IMR-90 (cell line): ENCODE measurements around the gene FAM131C. TPM values are rescaled to one million over a fixed set of nuclear protein-coding genes. Genes with fewer than 3 reads are reported as not detected.
A peak's percentile ranks its signal among the peaks of the same experiment; 100 is the strongest.

Source experiments
- ATAC-seq: fragments of 200-7000 bp; cut with Tn5 transposase; 2 replicates; pipeline ENCODE4 v1.9.1; 2020; ENCODE audit warnings: low read depth, mild to moderate bottlenecking, moderate library complexity
- BruUV-seq: library from RNA; stranded (reverse); fragments of 400-500 nt; replicated peaks from 2 replicates; lab custom pipeline; 2021; lab: Mats Ljungman, UMichigan
- CTCF ChIA-PET: fragments of 300-600 bp; formaldehyde crosslinking; extraction: SDS; loops from one replicate; lab custom pipeline; 2021; ENCODE audit warnings: antibody characterized with exemption; lab: Yijun Ruan, JAX
- POLR2A ChIA-PET: fragments of 300-600 bp; sonication (Branson Sonifier 250); formaldehyde crosslinking; loops from one replicate; lab custom pipeline; 2022; ENCODE audit warnings: antibody characterized with exemption; ENCODE audit not compliant: unreplicated experiment; lab: Charles Lee
- DNase-seq: peaks from one replicate; pipeline ENCODE4 v3.0.0; 2013
- H2AFZ ChIP-seq: replicated peaks from 2 replicates; pipeline ENCODE3; 2013; ENCODE audit warnings: low read length, mild to moderate bottlenecking; ENCODE audit not compliant: poor library complexity
- H2AK5ac ChIP-seq: 2 replicates; pipeline ENCODE4 v1.6.1; 2013; ENCODE audit warnings: low read depth, low read length, inconsistent platforms
- H2AK9ac ChIP-seq: replicated peaks from 2 replicates; pipeline ENCODE3; 2013; ENCODE audit warnings: mild to moderate bottlenecking, low read depth, low read length, moderate library complexity; ENCODE audit not compliant: poor library complexity
- H2BK120ac ChIP-seq: 2 replicates; pipeline ENCODE4 v1.6.1; 2013; ENCODE audit warnings: low read depth, low read length, inconsistent platforms
- H2BK15ac ChIP-seq: 3 replicates; pipeline ENCODE4 v1.6.1; 2013; ENCODE audit warnings: low read depth, low read length, inconsistent platforms
- H2BK20ac ChIP-seq: 2 replicates; pipeline ENCODE4 v1.6.1; 2013; ENCODE audit warnings: low read depth, mild to moderate bottlenecking, inconsistent platforms, low read length, moderate library complexity
- H2BK5ac ChIP-seq: 2 replicates; pipeline ENCODE4 v1.6.1; 2013; ENCODE audit warnings: mild to moderate bottlenecking, low read depth, low read length, inconsistent platforms; ENCODE audit not compliant: poor library complexity, severe bottlenecking
- H3K14ac ChIP-seq: replicated peaks from 2 replicates; pipeline ENCODE4 v1.6.1; 2013; ENCODE audit warnings: low read depth, low read length, inconsistent platforms
- H3K18ac ChIP-seq: 2 replicates; pipeline ENCODE4 v1.6.1; 2013; ENCODE audit warnings: low read depth, low read length, control low read depth
- H3K23ac ChIP-seq: 2 replicates; pipeline ENCODE4 v1.6.1; 2013; ENCODE audit warnings: low read depth, low read length, inconsistent platforms
- H3K27ac ChIP-seq: 2 replicates; pipeline ENCODE4 v1.5.1; 2013; ENCODE audit warnings: mild to moderate bottlenecking, control low read depth, low read length; ENCODE audit not compliant: insufficient read depth
- H3K27me3 ChIP-seq: 2 replicates; pipeline ENCODE4 v1.6.1; 2013; ENCODE audit warnings: low read length; ENCODE audit not compliant: control insufficient read depth, insufficient read depth
- H3K36me3 ChIP-seq: 2 replicates; pipeline ENCODE4 v1.6.1; 2013; ENCODE audit warnings: low read length, mixed read lengths; ENCODE audit not compliant: control insufficient read depth, insufficient read depth
- H3K4ac ChIP-seq: 2 replicates; pipeline ENCODE4 v1.6.1; 2013; ENCODE audit warnings: low read depth, low read length, inconsistent platforms
- H3K4me1 ChIP-seq: 2 replicates; pipeline ENCODE4 v1.6.1; 2013; ENCODE audit warnings: low read length, mixed read lengths; ENCODE audit not compliant: control insufficient read depth, insufficient read depth
- H3K4me2 ChIP-seq: 2 replicates; pipeline ENCODE4 v1.6.1; 2013; ENCODE audit warnings: low read depth, mild to moderate bottlenecking, control low read depth, low read length, moderate library complexity
- H3K4me3 ChIP-seq: 2 replicates; pipeline ENCODE4 v1.5.1; 2013; ENCODE audit warnings: low read depth, mild to moderate bottlenecking, control low read depth, low read length, moderate library complexity; ENCODE audit not compliant: insufficient read depth
- H3K56ac ChIP-seq: 2 replicates; pipeline ENCODE4 v1.6.1; 2013; ENCODE audit warnings: low read length, inconsistent platforms; ENCODE audit not compliant: insufficient read depth; ENCODE audit errors: extremely low read depth
- H3K79me1 ChIP-seq, 2 experiments: 2 replicates each; pipeline ENCODE4 v1.6.1; 2013; ENCODE audit warnings: low read length in 2 of 2, inconsistent platforms in 1 of 2, low read depth in 1 of 2
- H3K9ac ChIP-seq: 2 replicates; pipeline ENCODE4 v1.6.1; 2013; ENCODE audit warnings: low read depth, low read length, control low read depth
- H3K9me1 ChIP-seq: 2 replicates; pipeline ENCODE4 v1.6.1; 2013; ENCODE audit warnings: low read length, inconsistent platforms; ENCODE audit not compliant: insufficient read depth
- H3K9me3 ChIP-seq: 2 replicates; pipeline ENCODE4 v1.6.1; 2013; ENCODE audit warnings: low read length; ENCODE audit not compliant: control insufficient read depth, insufficient read depth
- H4K20me1 ChIP-seq: 2 replicates; pipeline ENCODE4 v1.6.1; 2013; ENCODE audit warnings: low read length, inconsistent platforms; ENCODE audit not compliant: insufficient read depth
- H4K5ac ChIP-seq: 2 replicates; pipeline ENCODE4 v1.6.1; 2013; ENCODE audit warnings: mild to moderate bottlenecking, low read depth, low read length, control low read depth
- H4K8ac ChIP-seq, 2 experiments: 2 replicates each; pipeline ENCODE4 v1.6.1; 2013; ENCODE audit warnings: low read depth in 2 of 2, low read length in 2 of 2, control low read depth in 1 of 2, inconsistent platforms in 1 of 2
- H4K91ac ChIP-seq: 2 replicates; pipeline ENCODE4 v1.6.1; 2013; ENCODE audit warnings: low read depth, low read length, inconsistent platforms; ENCODE audit not compliant: insufficient read depth
- CEBPB ChIP-seq: IDR thresholded peaks from 2 replicates; pipeline ENCODE4 v1.6.1; 2012; ENCODE audit warnings: low read depth, low read length, improper control_type of control experiment
- CHD1 ChIP-seq: IDR thresholded peaks from 2 replicates; pipeline ENCODE4 v1.6.1; 2012; ENCODE audit warnings: low read depth, low read length, improper control_type of control experiment
- SMC3 ChIP-seq: fragments of 150-350 bp; IDR thresholded peaks from 2 replicates; pipeline ENCODE4 v1.6.1; 2016; ENCODE audit warnings: low read depth, mild to moderate bottlenecking, antibody characterized with exemption, low read length, moderate library complexity
- WGBS, 2 experiments: methylation state at CpG; one replicate each; pipeline versions ENCODE4 v1.1.5 to v1.1.7; 2013; ENCODE audit warnings: missing lambda C conversion rate in 2 of 2; ENCODE audit not compliant: insufficient read length in 1 of 2; ENCODE audit errors: extremely low coverage in 2 of 2; 5-methylcytosine and 5-hydroxymethylcytosine counted together
- dilution Hi-C: fragments of 300-500 bp; cut with HindIII; formaldehyde crosslinking; loops from one replicate; pipeline ENCODE4 v1.14.3; 2018; ENCODE audit warnings: low sequenced_read_pairs; ENCODE audit not compliant: unreplicated experiment
- in situ Hi-C: fragments of 300-500 bp; cut with MboI; formaldehyde crosslinking; loops from 3 replicates; pipeline ENCODE4 v1.14.3; 2019; ENCODE audit warnings: low sequenced_read_pairs, inconsistent platforms, mixed read lengths
- intact Hi-C: fragments of 100-400 bp; cut with micrococcal nuclease; formaldehyde crosslinking; loops from 2 replicates; pipeline ENCODE4 v1.10.0; 2022
- polyA plus RNA-seq, 3 experiments: library from polyadenylated mRNA; depleted of rRNA; stranded (reverse); fragments of >200 nt; gene quantifications; 2 replicates each; pipeline ENCODE4 v1.2.3, GENCODE V29; 2012; ENCODE audit warnings: low replicate concordance in 1 of 3
- total RNA-seq: library from RNA; depleted of rRNA; stranded (reverse); fragments of >200 nt; gene quantifications from 2 replicates; pipeline ENCODE4 v1.2.3, GENCODE V29; 2012

The FAM131C gene
- total and polyA plus RNA-seq, 2 of the 4 experiments (the other 2 are of a cell fraction): 0.18 to 1.0 TPM

DNA sequence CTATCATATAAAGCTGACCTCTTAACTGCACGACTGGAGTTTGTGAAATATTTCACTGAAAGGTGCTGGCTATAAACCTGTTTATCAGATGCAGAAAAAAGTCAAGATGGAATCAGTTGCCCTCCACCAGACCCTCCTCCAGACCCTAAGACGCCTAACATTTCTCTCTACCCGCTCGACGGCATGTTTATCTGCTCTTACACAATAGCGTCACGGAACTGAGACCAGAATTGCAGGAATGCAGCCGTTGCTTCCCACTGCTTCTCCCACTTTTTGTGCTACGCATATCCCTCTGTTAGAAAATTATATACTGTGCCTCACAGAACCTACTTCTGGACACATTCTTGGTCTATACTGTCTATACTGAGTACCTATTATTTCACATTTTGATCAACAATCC, 28.2 kb upstream of the FAM131C start:
- peak overlapping the region; percentile 80 for H2AFZ ChIP-seq
- ATAC-seq (peak; percentile 65), DNase-seq (no peak)
- no peak overlapping the region for H3K9ac ChIP-seq
- no peak for TF ChIP-seq CHD1
- no peak for TF ChIP-seq SMC3
- TF ChIP-seq CEBPB: peak; percentile 86
- no peak overlapping the region for H2AK9ac ChIP-seq
- H3K27ac ChIP-seq: no peak overlapping the region
- H3K4me1 ChIP-seq: no peaks in the 10 kb centered on the region
- H4K20me1 ChIP-seq: no peaks in the 10 kb centered on the region
- H2BK5ac ChIP-seq: no peak overlapping the region
- no peak overlapping the region for H3K23ac ChIP-seq
- H4K5ac ChIP-seq: no peak overlapping the region
- ChIA-PET POLR2A (no interaction called here), CTCF (no interaction called here)
- H2BK120ac ChIP-seq: no peak overlapping the region
- no peak overlapping the region for H3K18ac ChIP-seq
- H3K4ac ChIP-seq: no peak overlapping the region
- no peak overlapping the region for H4K91ac ChIP-seq
- no TSS peak for BruUV-seq
- intact Hi-C loops (no loop called here), in situ Hi-C loops (no loop called here), dilution Hi-C loops (no loop called here)
- WGBS, 2 experiments: 5% methylated on average over 4 of the region's 9 CpGs; no CpG with 5 or more reads in 1 of the 2 experiments
- no peak overlapping the region for H3K4me2 ChIP-seq
- H3K9me1 ChIP-seq: no peaks in the 10 kb centered on the region
- H3K27me3 ChIP-seq: no peaks in the 10 kb centered on the region; the same call in none of the 2 replicates
- H3K14ac ChIP-seq: no peak overlapping the region
- H4K8ac ChIP-seq: no peak overlapping the region
- no peaks in the 10 kb centered on the region for H3K36me3 ChIP-seq
- no peaks in the 10 kb centered on the region for H3K79me1 ChIP-seq
- H3K9me3 ChIP-seq: no peaks in the 10 kb centered on the region; the same call in 1 of the 2 replicates
- H2BK20ac ChIP-seq: no peak overlapping the region
- H3K4me3 ChIP-seq: no peak overlapping the region
- no peak overlapping the region for H2AK5ac ChIP-seq
- no peak overlapping the region for H2BK15ac ChIP-seq
- no peak overlapping the region for H3K56ac ChIP-seq
